GM18505 (cell line): Measurements from ENCODE around the gene ZNF276.
"Not testable (repeated sequence)": the region's sequence is repeated elsewhere in the genome, so short reads cannot be mapped to it uniquely, and the experiment has no call there.

ENCODE experiments used
- ATAC-seq: cut with Tn5 transposase; IDR thresholded peaks from one replicate; pipeline ENCODE4 v1.9.1; 2021; ENCODE audit not compliant: unreplicated experiment
- POLR2A ChIP-seq: IDR thresholded peaks from 4 replicates; pipeline ENCODE4 v1.6.1; 2011; ENCODE audit warnings: borderline replicate concordance; ENCODE audit not compliant: insufficient read depth, insufficient read length; ENCODE audit errors: extremely low read depth

ZNF276 gene

DNA sequence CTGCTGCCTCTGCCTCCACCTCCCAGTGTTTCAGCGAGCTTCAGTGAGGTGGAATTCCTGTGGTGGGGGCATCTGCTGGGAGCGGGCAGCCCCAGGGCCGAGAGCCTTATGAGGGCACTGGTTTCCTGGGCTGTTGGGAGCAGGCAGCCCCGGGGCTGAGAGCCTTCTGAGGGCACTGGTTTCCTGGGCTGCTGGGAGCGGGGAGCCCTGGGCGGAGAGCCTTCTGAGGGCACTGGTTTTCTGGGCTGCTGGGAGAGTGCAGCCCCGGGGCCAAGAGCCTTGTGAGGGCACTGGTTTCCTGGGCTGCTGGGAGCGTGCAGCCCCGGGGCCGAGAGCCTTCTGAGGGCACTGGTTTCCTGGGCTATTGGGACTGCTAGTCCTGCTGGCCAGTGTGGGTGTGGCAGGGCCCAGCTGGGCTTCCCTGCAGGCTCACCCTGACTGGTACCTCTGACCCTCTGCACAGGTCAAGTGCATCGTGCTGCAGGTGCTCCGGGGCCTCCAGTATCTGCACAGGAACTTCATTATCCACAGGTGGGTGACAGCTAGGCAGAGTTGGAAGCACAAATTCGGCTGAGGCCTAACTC lies 29.3 kb upstream of the ZNF276 start:
- no peak for TF ChIP-seq POLR2A
- no peak for ATAC-seq

DNA sequence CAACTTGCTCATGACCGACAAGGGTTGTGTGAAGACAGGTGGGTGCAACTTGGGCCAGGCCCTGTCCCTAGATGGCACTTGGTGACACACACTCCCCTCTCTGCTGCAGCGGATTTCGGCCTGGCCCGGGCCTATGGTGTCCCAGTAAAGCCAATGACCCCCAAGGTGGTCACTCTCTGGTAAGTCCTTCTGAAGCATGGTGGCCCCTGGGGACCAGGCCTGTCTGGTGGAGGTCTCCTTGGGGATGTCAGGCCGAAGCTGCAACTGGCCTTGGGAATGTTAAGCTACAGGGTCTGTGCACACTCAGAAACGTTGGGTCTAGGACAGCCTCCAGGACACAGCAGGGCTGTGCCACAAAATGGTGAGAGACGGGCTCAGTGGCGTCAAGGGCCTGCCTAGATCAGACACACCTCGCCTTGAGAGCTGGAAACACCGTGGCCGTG lies 28.0 kb upstream of the ZNF276 start:
- no peak for TF ChIP-seq POLR2A
- ATAC-seq = no peak

DNA sequence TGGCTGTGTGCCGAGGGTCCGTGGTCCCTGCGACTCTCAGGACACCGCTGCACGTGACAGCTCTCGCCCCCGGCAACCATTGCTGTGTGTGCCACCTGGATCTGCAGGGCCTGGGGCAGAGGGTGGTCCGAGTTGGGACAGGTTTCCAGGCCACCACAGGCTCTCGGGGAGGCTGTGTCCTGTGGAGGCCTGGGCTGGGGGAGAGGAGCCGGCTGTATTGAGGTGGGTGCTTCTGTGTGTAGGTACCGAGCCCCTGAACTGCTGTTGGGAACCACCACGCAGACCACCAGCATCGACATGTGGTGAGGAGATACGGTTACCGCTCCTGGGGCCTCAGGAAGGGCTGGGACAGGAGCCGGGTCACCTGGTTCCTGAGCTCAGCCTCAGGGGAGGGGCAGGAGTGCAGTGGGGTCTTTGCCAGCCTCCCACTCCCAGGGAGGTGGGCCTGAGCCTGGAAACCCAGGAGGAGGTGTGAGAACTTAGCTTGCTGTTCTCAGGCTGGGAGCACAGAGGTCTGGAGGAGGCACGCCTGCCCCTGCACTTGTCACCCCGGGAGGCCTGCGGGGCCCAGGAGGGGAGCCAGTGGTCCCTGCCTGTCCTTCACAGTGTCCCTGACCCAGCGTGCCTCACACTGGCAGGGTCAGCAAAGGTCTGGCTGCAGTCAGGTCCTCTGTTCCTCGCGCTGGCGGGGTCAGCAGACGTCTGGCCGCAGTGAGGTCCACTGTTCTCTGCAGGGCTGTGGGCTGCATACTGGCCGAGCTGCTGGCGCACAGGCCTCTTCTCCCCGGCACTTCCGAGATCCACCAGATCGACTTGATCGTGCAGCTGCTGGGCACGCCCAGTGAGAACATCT lies 27.2 kb upstream of the ZNF276 start:
- ATAC-seq = no peak
- no peak for TF ChIP-seq POLR2A

DNA sequence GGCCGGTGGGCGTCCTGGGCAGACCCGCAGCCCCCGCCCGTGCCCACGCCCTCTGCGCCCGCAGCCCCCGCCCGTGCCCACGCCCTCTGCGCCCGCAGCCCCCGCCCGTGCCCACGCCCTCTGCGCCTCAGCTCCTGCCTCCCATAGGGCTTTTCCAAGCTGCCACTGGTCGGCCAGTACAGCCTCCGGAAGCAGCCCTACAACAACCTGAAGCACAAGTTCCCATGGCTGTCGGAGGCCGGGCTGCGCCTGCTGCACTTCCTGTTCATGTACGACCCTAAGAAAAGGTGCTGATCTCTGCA lies 26.6 kb upstream of the ZNF276 start:
- ATAC-seq = not testable (repeated sequence)

- no peak for TF ChIP-seq POLR2A
- ATAC-seq = no peak
Observed at GRCh38 chr16:89695086-89695874, 26.1 kb upstream of the ZNF276 start.

- no peak for ATAC-seq
- no peak for TF ChIP-seq POLR2A
Observed at GRCh38 chr16:89695875-89696669, 25.3 kb upstream of the ZNF276 start.

GRCh38 chr16:89696670-89697128 lies 24.6 kb upstream of the ZNF276 start:
- no peak for ATAC-seq
- TF ChIP-seq POLR2A = peak; percentile 6

GRCh38 chr16:89697161-89697615 lies 24.1 kb upstream of the ZNF276 start:
- ATAC-seq = no peak
- no peak for TF ChIP-seq POLR2A

GRCh38 chr16:89697616-89698331 lies 23.6 kb upstream of the ZNF276 start:
- ATAC-seq = no peak
- TF ChIP-seq POLR2A = no peak

DNA sequence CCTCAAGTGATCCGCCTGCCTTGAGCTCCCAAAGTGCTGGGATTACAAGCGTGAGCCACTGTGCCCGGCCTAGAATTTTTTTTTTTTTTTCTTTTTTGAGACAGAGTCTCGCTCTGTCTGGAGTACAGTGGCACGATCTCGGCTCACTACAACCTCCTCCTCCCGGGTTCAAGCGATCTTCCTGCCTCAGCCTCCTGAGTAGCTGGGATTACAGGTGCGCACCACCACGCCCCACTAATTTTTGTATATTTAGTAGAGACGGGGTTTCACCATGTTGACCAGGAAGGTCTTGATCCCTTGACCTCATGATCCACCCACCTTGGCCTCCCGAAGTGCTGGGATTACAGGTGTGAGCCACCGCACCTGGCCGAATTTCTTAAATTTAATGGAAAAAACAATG lies 22.6 kb upstream of the ZNF276 start:
- not testable (repeated sequence) for ATAC-seq

- ATAC-seq = not testable (repeated sequence)
Observed at GRCh38 chr16:89699629-89700099, 21.7 kb upstream of the ZNF276 start.

GRCh38 chr16:89700100-89700648 lies 21.2 kb upstream of the ZNF276 start:
- peak; percentile 38 for ATAC-seq

More at GRCh38 chr16:89700100-89700648, 21.2 kb upstream of the ZNF276 start:
- no peak for TF ChIP-seq POLR2A
